Measurements from ENCODE around the gene CA5A. TPM values are rescaled to one million over a fixed set of nuclear protein-coding genes. Genes with fewer than 3 reads are reported as not detected.

Gene CA5A
- total and polyA plus RNA-seq, 2 of the 13 experiments (the other 11 are each of a cell fraction or from before 2014, with no cell fraction given) = 66.8 to 106 TPM

DNA sequence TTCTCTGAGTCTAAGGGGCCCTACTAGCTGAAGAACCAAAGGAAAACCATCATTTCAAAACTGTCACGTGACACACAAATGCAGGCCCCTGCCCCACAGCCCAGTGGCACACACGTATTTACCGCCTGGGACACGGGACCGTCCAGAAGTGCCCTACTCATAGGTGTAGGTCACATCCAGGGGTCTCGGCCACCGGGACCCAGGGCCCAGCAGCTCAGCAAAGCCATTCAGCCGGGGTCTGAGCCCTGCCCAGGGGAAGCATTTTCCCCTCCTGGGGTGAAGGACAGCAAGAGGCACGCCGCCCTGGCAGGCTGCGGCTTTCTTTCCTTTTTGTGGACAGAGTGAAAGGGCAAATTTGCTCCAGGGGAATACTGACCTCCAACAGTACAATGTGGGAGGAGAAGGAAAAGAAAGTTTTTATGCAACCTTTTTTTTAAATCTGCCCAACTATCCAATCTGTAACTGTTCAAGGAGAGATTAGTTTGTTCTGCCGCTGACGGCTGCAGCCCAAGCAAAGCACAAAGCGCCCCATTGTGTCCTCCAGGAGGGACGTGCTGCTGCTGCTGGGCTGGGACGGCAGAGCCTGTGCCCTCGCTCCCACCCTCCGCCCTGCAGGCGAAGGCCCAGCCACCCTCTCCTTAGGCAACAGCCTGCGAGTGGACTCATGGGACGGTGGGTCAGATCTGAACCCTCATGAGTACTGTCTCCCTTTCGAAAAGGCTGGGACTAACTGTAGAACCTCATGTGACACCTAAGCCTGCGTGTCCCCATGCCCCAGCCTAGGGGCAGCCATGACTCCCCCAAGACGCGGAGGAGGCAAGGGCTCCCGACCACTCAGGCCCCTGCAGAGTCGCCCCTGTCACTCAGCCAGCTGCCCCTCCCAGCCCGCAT, 88.3 kb downstream of the CA5A start (continued):
- TF ChIP-seq, protein P1, sequence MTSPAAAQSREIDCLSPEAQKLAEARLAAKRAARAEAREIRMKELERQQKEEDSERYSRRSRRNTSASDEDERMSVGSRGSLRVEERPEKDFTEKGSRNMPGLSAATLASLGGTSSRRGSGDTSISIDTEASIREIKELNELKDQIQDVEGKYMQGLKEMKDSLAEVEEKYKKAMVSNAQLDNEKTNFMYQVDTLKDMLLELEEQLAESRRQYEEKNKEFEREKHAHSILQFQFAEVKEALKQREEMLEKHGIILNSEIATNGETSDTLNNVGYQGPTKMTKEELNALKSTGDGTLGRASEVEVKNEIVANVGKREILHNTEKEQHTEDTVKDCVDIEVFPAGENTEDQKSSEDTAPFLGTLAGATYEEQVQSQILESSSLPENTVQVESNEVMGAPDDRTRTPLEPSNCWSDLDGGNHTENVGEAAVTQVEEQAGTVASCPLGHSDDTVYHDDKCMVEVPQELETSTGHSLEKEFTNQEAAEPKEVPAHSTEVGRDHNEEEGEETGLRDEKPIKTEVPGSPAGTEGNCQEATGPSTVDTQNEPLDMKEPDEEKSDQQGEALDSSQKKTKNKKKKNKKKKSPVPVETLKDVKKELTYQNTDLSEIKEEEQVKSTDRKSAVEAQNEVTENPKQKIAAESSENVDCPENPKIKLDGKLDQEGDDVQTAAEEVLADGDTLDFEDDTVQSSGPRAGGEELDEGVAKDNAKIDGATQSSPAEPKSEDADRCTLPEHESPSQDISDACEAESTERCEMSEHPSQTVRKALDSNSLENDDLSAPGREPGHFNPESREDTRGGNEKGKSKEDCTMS (CRISPR knock-in tag; conservative IDR thresholded peaks at IDR 0.05) = 0 out of 2 replicates have a peak, but pooled peaks have one; percentile 38
- peak; percentile 78 for TF ChIP-seq ZNF781 (CRISPR knock-in tag; IDR thresholded peaks at IDR 0.05; ENCODE audit: borderline replicate concordance, not compliant biosample characterization)
- peak; percentile 75; the same call in 1 of the 2 replicates for TF ChIP-seq FOXJ3 (CRISPR knock-in tag; IDR thresholded peaks at IDR 0.05; ENCODE audit: borderline replicate concordance)
- TF ChIP-seq ZNF547 (CRISPR knock-in tag; IDR thresholded peaks at IDR 0.05) = peak; percentile 89
- no peak for TF ChIP-seq ZNF549 (CRISPR knock-in tag; IDR thresholded peaks at IDR 0.05)
- TF ChIP-seq, protein P2, sequence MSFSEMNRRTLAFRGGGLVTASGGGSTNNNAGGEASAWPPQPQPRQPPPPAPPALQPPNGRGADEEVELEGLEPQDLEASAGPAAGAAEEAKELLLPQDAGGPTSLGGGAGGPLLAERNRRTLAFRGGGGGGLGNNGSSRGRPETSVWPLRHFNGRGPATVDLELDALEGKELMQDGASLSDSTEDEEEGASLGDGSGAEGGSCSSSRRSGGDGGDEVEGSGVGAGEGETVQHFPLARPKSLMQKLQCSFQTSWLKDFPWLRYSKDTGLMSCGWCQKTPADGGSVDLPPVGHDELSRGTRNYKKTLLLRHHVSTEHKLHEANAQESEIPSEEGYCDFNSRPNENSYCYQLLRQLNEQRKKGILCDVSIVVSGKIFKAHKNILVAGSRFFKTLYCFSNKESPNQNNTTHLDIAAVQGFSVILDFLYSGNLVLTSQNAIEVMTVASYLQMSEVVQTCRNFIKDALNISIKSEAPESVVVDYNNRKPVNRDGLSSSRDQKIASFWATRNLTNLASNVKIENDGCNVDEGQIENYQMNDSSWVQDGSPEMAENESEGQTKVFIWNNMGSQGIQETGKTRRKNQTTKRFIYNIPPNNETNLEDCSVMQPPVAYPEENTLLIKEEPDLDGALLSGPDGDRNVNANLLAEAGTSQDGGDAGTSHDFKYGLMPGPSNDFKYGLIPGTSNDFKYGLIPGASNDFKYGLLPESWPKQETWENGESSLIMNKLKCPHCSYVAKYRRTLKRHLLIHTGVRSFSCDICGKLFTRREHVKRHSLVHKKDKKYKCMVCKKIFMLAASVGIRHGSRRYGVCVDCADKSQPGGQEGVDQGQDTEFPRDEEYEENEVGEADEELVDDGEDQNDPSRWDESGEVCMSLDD (CRISPR knock-in tag; IDR thresholded peaks at IDR 0.05; ENCODE audit: borderline replicate concordance) = peak; percentile 57; the same call in 1 of the 2 replicates
- peak; percentile 30; the same call in 1 of the 2 replicates for TF ChIP-seq GTF2F1 (IDR thresholded peaks at IDR 0.05; ENCODE audit: low read length)
- peak; percentile 92 for TF ChIP-seq ZFP1 (CRISPR knock-in tag; IDR thresholded peaks at IDR 0.05)
- TF ChIP-seq, protein P3, sequence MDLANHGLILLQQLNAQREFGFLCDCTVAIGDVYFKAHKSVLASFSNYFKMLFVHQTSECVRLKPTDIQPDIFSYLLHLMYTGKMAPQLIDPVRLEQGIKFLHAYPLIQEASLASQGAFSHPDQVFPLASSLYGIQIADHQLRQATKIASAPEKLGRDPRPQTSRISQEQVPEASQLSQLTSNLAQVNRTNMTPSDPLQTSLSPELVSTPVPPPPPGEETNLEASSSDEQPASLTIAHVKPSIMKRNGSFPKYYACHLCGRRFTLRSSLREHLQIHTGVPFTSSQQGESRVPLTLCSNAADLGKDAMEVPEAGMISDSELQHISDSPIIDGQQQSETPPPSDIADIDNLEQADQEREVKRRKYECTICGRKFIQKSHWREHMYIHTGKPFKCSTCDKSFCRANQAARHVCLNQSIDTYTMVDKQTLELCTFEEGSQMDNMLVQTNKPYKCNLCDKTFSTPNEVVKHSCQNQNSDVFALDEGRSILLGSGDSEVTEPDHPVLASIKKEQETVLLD (CRISPR knock-in tag; IDR thresholded peaks at IDR 0.05; ENCODE audit: low read depth) = peak; percentile 58; the same call in 1 of the 2 replicates
- TF ChIP-seq, protein P4, sequence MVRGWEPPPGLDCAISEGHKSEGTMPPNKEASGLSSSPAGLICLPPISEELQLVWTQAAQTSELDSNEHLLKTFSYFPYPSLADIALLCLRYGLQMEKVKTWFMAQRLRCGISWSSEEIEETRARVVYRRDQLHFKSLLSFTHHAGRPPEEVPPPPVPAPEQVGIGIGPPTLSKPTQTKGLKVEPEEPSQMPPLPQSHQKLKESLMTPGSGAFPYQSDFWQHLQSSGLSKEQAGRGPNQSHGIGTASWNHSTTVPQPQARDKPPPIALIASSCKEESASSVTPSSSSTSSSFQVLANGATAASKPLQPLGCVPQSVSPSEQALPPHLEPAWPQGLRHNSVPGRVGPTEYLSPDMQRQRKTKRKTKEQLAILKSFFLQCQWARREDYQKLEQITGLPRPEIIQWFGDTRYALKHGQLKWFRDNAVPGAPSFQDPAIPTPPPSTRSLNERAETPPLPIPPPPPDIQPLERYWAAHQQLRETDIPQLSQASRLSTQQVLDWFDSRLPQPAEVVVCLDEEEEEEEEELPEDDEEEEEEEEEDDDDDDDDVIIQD (CRISPR knock-in tag; IDR thresholded peaks at IDR 0.05; ENCODE audit: low read depth) = no peak
- TF ChIP-seq SP140L (CRISPR knock-in tag; IDR thresholded peaks at IDR 0.05; ENCODE audit: borderline replicate concordance) = 0 out of 2 replicates have a peak, but pooled peaks have one; percentile 79
- TF ChIP-seq ZNF530 (CRISPR knock-in tag; IDR thresholded peaks at IDR 0.05; ENCODE audit: low read depth) = no peak
- TF ChIP-seq KLF15 (CRISPR knock-in tag; IDR thresholded peaks at IDR 0.05; ENCODE audit: borderline replicate concordance) = no peak; the same call in 1 of the 2 replicates
- peak; percentile 87; the same call in 1 of the 2 replicates for TF ChIP-seq SOX5 (CRISPR knock-in tag; IDR thresholded peaks at IDR 0.05; ENCODE audit: borderline replicate concordance)
- TF ChIP-seq ATF7-NPFF (CRISPR knock-in tag; IDR thresholded peaks at IDR 0.05; ENCODE audit: low read depth) = no peak
- peak; percentile 62 for TF ChIP-seq ZNF605 (CRISPR knock-in tag; IDR thresholded peaks at IDR 0.05)
- TF ChIP-seq MEIS1 (CRISPR knock-in tag; IDR thresholded peaks at IDR 0.05; ENCODE audit: borderline replicate concordance) = peak; percentile 82
- peak; percentile 91 for TF ChIP-seq CEBPG (CRISPR knock-in tag; IDR thresholded peaks at IDR 0.05)
- TF ChIP-seq SOX6 (IDR thresholded peaks at IDR 0.05) = no peak
- peak; percentile 95 for TF ChIP-seq SOX6 (CRISPR knock-in tag; IDR thresholded peaks at IDR 0.05)
- no peak; the same call in 1 of the 2 replicates for TF ChIP-seq FOXK2 (IDR thresholded peaks at IDR 0.05)
- TF ChIP-seq MED1 (CRISPR knock-in tag; IDR thresholded peaks at IDR 0.05) = peak; percentile 95
